Naive thymus-derived CD4-positive, alpha-beta T cell (primary cell): ENCODE measurements around the gene KCNIP4. TPM values are rescaled to one million over a fixed set of nuclear protein-coding genes. Genes with fewer than 3 reads are reported as not detected.

ENCODE experiments used
- ATAC-seq: fragments of 150-1000 bp; cut with Tn5 transposase; 2 replicates; pipeline ENCODE4 v1.10.0; 2021; ENCODE audit warnings: mild to moderate bottlenecking, moderate library complexity
- CTCF ChIA-PET: fragments of 350-600 bp; sonication (Branson Sonifier 250); formaldehyde crosslinking; loops from one replicate; lab custom pipeline; 2021; ENCODE audit warnings: antibody characterized with exemption; lab: Charles Lee
- POLR2A ChIA-PET: fragments of 350-600 bp; sonication (Branson Sonifier 250); formaldehyde crosslinking; loops from one replicate; lab custom pipeline; 2021; ENCODE audit warnings: antibody characterized with exemption, inconsistent platforms; lab: Charles Lee
- DNase-seq, 9 donors: peaks; one replicate each; pipeline versions ENCODE4 v3.0.0 to v3.0.0-alpha.2; 2020 to 2022; ENCODE audit warnings: mixed read lengths in 1 of 9
- H3K27ac ChIP-seq: one replicate; pipeline ENCODE4 v1.7.0; 2013; ENCODE audit warnings: mild to moderate bottlenecking, low read depth, low read length, moderate library complexity
- H3K27me3 ChIP-seq, 2 donors: one replicate each; pipeline ENCODE4 v1.7.0; 2013; ENCODE audit warnings: low read length in 2 of 2, mild to moderate bottlenecking in 2 of 2, moderate library complexity in 2 of 2; ENCODE audit not compliant: control insufficient read depth in 2 of 2, insufficient read depth in 2 of 2
- H3K36me3 ChIP-seq, 3 experiments: 1 replicate in 2 of 3; 2 replicates in 1 of 3; pipeline ENCODE4 v1.7.0; 2013; ENCODE audit warnings: low read length in 3 of 3, mild to moderate bottlenecking in 3 of 3, moderate library complexity in 1 of 3; ENCODE audit not compliant: insufficient read depth in 3 of 3, control insufficient read depth in 2 of 3
- H3K4me1 ChIP-seq, 2 donors: one replicate each; pipeline ENCODE4 v1.7.0; 2013; ENCODE audit warnings: low read length in 2 of 2, mild to moderate bottlenecking in 2 of 2, moderate library complexity in 1 of 2; ENCODE audit not compliant: control insufficient read depth in 2 of 2, insufficient read depth in 2 of 2
- H3K4me3 ChIP-seq: 2 replicates; pipeline ENCODE4 v1.7.0; 2013; ENCODE audit warnings: mild to moderate bottlenecking, low read length
- H3K9me3 ChIP-seq, 3 experiments: 1 replicate in 2 of 3; 2 replicates in 1 of 3; pipeline ENCODE4 v1.7.0; 2013; ENCODE audit warnings: low read length in 3 of 3; ENCODE audit not compliant: control insufficient read depth in 2 of 3
- H3K27ac Mint-ChIP-seq, 9 donors: one replicate each; pipeline ENCODE4 v1.8.0; 2020 to 2022; ENCODE audit warnings: mixed read lengths in 9 of 9, mild to moderate bottlenecking in 8 of 9, moderate library complexity in 5 of 9, inconsistent platforms in 2 of 9
- H3K27me3 Mint-ChIP-seq, 5 donors: one replicate each; pipeline ENCODE4 v1.8.0; 2021 to 2022; ENCODE audit warnings: mixed read lengths in 5 of 5, mild to moderate bottlenecking in 1 of 5
- H3K36me3 Mint-ChIP-seq, 5 donors: one replicate each; pipeline ENCODE4 v1.8.0; 2020 to 2022; ENCODE audit warnings: mixed read lengths in 5 of 5, mild to moderate bottlenecking in 3 of 5, inconsistent platforms in 1 of 5
- H3K4me1 Mint-ChIP-seq, 7 donors: one replicate each; pipeline ENCODE4 v1.8.0; 2020 to 2022; ENCODE audit warnings: mixed read lengths in 7 of 7, mild to moderate bottlenecking in 3 of 7, inconsistent platforms in 1 of 7
- H3K4me3 Mint-ChIP-seq, 10 donors: one replicate each; pipeline ENCODE4 v1.8.0; 2020 to 2022; ENCODE audit warnings: mild to moderate bottlenecking in 10 of 10, mixed read lengths in 10 of 10, moderate library complexity in 6 of 10, inconsistent platforms in 2 of 10
- H3K9me3 Mint-ChIP-seq, 11 donors: one replicate each; pipeline ENCODE4 v1.8.0; 2020 to 2022; ENCODE audit warnings: mixed read lengths in 11 of 11, mild to moderate bottlenecking in 4 of 11, inconsistent platforms in 1 of 11, moderate library complexity in 1 of 11
- intact Hi-C, 2 donors: fragments of 100-400 bp; cut with micrococcal nuclease; formaldehyde crosslinking; loops; one replicate each; pipeline ENCODE4 v1.15.1; 2023
- polyA plus RNA-seq, 2 donors: library from polyadenylated mRNA; unstranded; fragments of 300-500 nt; fragmentation: Illumina TruSeq; gene quantifications; one replicate each; pipeline ENCODE4 v1.2.3, GENCODE V29; 2021
- total RNA-seq, 6 experiments: library from RNA in 5 of 6; stranded (reverse) in 5 of 6; gene quantifications; 1 replicate in 5 of 6; 2 replicates in 1 of 6; pipeline ENCODE4 v1.2.3 and lab custom pipeline; 2021 to 2026

The KCNIP4 gene
- total and polyA plus RNA-seq, 7 experiments from 2014 or later: 0.29 TPM; not detected in 6

DNA sequence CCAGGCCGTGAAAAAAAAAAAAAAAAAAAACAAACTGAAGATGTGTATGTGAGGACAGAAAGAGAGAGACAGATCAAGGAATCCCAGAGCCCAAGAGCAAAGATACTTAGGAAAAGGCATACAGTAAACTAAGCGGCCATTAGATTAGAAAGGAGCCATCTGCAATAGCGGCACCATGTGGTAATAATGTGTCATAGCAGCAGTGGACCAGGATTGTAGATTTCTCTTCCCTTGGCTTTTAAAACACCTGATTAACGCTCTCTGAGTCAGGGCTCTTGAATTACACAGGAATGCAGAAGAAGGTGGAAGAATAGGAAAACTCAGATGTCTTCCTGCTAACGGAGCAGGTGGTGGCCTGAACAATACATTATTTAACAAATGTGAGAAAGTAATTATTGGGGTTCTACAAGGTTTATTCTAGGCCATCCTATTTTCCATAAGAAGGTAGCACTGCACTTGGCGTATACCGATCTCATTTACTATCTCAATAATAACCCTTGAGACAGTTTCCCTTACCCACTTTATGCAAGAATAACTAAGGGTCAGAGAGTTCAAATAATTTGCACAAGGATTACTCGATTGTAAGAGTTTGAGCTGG lies 182.7 kb downstream of the KCNIP4 start:
- H3K27ac ChIP-seq: no peak overlapping the region
- H3K27me3 ChIP-seq: no peaks in the 10 kb centered on the region
- H3K36me3 ChIP-seq: no peaks in the 10 kb centered on the region
- ATAC-seq (peak; percentile 59), DNase-seq (peak in 2 of 9 donors; percentile 11 to 12)
- no peaks in the 10 kb centered on the region for H3K36me3 Mint-ChIP-seq
- CTCF ChIA-PET: no interaction called here
- H3K27ac Mint-ChIP-seq: peak overlapping the region in 1 of 9 donors; percentile 68
- H3K9me3 ChIP-seq: no peaks in the 10 kb centered on the region
- H3K4me3 ChIP-seq: no peak overlapping the region
- H3K4me1 ChIP-seq: no peaks in the 10 kb centered on the region
- peaks cover 0 to 3% (median 0%) of the 10 kb centered on the region in 7 donors for H3K4me1 Mint-ChIP-seq
- H3K4me3 Mint-ChIP-seq: no peak overlapping the region
- intact Hi-C loops: loop anchor here (2.0 to 10.0 kb wide), 3 partner anchors 1061 to 1347 kb away; partner anchors contain the start of gene PACRGL (in 1 of the 2)
- H3K27me3 Mint-ChIP-seq: peaks cover 0 to 17% (median 7%) of the 10 kb centered on the region in 5 donors
- H3K9me3 Mint-ChIP-seq: peaks cover 0 to 1% (median 0%) of the 10 kb centered on the region in 11 donors
- POLR2A ChIA-PET: no interaction called here

DNA sequence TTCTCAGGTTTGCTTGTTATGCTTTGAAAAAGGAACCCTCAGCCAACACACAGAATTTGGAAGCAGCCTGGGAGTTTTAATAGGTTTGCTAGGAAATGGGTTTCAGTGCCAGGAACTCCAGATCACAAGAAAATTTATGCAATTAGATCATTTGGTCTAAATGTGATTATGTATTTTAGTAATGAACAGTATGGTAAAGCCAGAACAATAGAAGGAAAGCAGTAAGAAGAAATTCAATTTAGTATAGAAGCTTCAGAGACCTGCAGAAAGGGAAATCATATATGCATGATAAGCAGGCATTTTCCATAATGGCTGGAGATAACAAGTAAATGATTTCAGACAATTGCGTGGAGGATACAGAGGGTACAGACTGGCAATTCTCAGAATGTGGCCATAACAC lies 184.7 kb downstream of the KCNIP4 start:
- DNase-seq: no peak
- no peak overlapping the region for H3K27ac Mint-ChIP-seq
- Histone ChIP-seq H3K4me3 (no peak overlapping the region), H3K9me3 (no peaks in the 10 kb centered on the region), H3K27ac (no peak overlapping the region), H3K4me1 (no peaks in the 10 kb centered on the region), H3K36me3 (no peaks in the 10 kb centered on the region), H3K27me3 (no peaks in the 10 kb centered on the region)
- no peak for ATAC-seq
- peaks cover 0 to 17% (median 7%) of the 10 kb centered on the region in 5 donors for H3K27me3 Mint-ChIP-seq
- POLR2A ChIA-PET: no interaction called here
- no peaks in the 10 kb centered on the region for H3K36me3 Mint-ChIP-seq
- CTCF ChIA-PET: no interaction called here
- intact Hi-C loops: loop anchor here (10.0 kb wide), 2 partner anchors 1059 to 1079 kb away; partner anchors contain the start of gene PACRGL (in 1 of the 2)
- no peaks in the 10 kb centered on the region for H3K9me3 Mint-ChIP-seq
- no peaks in the 10 kb centered on the region for H3K4me1 Mint-ChIP-seq
- no peak overlapping the region for H3K4me3 Mint-ChIP-seq

DNA sequence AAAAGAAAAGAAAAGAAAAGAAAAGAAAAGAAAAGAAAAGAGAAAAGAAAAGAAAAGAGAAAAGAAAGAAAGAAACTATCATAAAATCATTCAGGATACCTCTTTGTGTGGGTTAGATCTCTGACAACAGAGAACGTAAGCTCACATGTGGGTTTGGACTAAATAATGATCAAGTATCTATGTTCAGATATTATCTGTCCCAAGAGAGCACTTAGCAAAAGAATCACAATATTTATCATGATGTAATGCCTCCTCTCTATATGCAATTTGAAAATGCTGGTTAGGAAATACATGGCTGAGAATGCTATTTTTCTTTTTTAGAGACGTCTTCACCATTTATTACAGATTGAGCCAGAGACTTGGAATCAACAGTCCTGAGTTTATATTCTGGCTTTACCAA lies 191.3 kb downstream of the KCNIP4 start:
- Mint-ChIP-seq H3K4me3 (no peak overlapping the region), H3K27ac (no peak overlapping the region), H3K36me3 (no peaks in the 10 kb centered on the region), H3K9me3 (no peaks in the 10 kb centered on the region), H3K27me3 (peaks cover 0 to 11% (median 0%) of the 10 kb centered on the region in 5 donors), H3K4me1 (no peaks in the 10 kb centered on the region)
- CTCF ChIA-PET: interaction anchor here (0.7 kb wide), 1 partner anchor 490 kb away, joined by 3 read pairs; no protein-coding TSS in a partner anchor
- POLR2A ChIA-PET: no interaction called here
- no peak for DNase-seq
- no peak overlapping the region for H3K27ac ChIP-seq
- H3K36me3 ChIP-seq: no peaks in the 10 kb centered on the region
- H3K9me3 ChIP-seq: no peaks in the 10 kb centered on the region
- H3K27me3 ChIP-seq: no peaks in the 10 kb centered on the region
- no peak for ATAC-seq
- intact Hi-C loops: no loop called here
- no peaks in the 10 kb centered on the region for H3K4me1 ChIP-seq
- no peak overlapping the region for H3K4me3 ChIP-seq

DNA sequence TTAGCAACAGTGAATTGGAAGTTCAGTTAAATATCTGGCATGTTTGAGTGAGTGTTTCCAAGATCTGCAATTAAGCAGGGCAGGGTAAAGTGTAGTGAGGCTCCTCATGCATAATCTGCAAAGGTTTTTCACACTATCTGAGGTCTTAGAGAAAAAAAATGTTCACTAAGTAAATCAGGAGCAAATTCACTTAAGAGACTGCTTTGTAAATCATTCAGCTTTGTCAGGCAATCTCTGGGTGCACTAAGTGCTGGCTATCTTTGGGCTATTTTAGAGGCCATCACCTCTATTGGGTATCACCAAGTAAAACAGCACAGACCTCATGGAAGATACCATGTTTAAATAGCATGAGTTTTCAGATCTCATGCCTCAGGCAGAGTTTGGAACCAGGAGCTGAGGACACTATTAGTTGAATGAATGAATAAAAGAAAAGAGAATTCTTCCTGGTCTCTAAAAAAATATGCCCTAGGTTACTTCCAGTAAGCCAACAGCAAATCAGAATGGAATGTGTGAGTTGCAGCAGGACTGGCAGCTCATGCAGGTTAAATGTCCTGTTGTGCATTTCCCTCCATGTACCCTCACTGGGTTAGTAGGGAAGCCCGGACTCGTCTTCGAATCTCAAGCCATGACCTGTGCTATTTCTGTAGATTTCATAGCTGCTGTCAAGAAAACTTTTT lies 195.3 kb downstream of the KCNIP4 start:
- Mint-ChIP-seq H3K4me3 (no peak overlapping the region), H3K27ac (no peak overlapping the region), H3K36me3 (no peaks in the 10 kb centered on the region), H3K9me3 (no peaks in the 10 kb centered on the region), H3K4me1 (no peaks in the 10 kb centered on the region), H3K27me3 (peaks cover 0 to 23% (median 3%) of the 10 kb centered on the region in 5 donors)
- no peak for ATAC-seq
- H3K4me1 ChIP-seq: no peaks in the 10 kb centered on the region
- POLR2A ChIA-PET: no interaction called here
- no peak overlapping the region for H3K27ac ChIP-seq
- no peak for DNase-seq
- no peak overlapping the region for H3K4me3 ChIP-seq
- intact Hi-C loops: no loop called here
- CTCF ChIA-PET: no interaction called here
- no peaks in the 10 kb centered on the region for H3K9me3 ChIP-seq
- no peaks in the 10 kb centered on the region for H3K36me3 ChIP-seq
- no peaks in the 10 kb centered on the region for H3K27me3 ChIP-seq

DNA sequence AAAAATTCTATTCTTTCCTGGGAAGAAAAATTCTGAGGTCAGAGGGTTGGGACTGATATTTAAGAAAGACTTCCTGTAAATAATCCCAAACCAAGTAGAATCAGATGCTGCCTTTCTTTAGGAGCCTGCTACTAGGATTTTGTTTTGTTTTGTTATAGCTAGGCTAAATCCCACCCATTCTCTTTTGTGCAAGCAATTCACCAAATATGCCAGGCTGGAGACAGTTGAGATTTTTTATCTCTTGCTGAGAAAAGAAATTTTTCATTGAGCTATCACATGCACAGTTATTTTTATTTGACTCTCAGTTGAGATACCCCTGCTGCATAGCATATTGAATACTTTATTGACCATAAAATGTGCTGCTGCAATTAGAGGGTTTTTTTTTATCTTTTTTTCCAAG lies 196.0 kb downstream of the KCNIP4 start:
- no peaks in the 10 kb centered on the region for H3K36me3 ChIP-seq
- H3K27me3 Mint-ChIP-seq: peaks cover 0 to 23% (median 3%) of the 10 kb centered on the region in 5 donors
- no peak overlapping the region for H3K27ac ChIP-seq
- H3K27ac Mint-ChIP-seq: no peak overlapping the region
- no peaks in the 10 kb centered on the region for H3K27me3 ChIP-seq
- peaks cover 0 to 2% (median 0%) of the 10 kb centered on the region in 11 donors for H3K9me3 Mint-ChIP-seq
- no peaks in the 10 kb centered on the region for H3K4me1 Mint-ChIP-seq
- no peaks in the 10 kb centered on the region for H3K9me3 ChIP-seq
- H3K36me3 Mint-ChIP-seq: no peaks in the 10 kb centered on the region
- H3K4me1 ChIP-seq: no peaks in the 10 kb centered on the region
- no peak for DNase-seq
- ChIA-PET CTCF (no interaction called here), POLR2A (no interaction called here)
- no peak overlapping the region for H3K4me3 ChIP-seq
- intact Hi-C loops: no loop called here
- ATAC-seq: no peak
- no peak overlapping the region for H3K4me3 Mint-ChIP-seq

DNA sequence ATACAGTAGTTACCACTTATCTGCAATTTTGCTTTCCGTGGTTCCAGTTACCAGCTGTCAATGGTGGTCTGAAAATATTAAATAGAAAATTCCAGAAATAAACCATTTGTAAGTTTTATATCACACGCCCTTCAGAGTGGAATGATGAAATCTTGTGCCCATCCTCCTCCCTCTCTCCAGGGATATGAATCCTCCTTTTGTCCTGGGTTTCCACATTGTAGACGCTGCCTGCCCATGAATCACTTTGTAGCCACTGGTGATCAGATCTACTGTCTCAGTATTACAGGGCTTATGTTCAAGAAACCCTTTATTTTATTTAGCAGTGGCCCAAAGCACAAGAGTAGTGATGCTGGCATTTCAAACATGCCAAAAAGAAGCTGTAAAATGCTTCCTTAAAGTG lies 198.6 kb downstream of the KCNIP4 start:
- Histone ChIP-seq H3K36me3 (no peaks in the 10 kb centered on the region), H3K4me1 (no peaks in the 10 kb centered on the region), H3K4me3 (no peak overlapping the region), H3K9me3 (no peaks in the 10 kb centered on the region), H3K27me3 (no peaks in the 10 kb centered on the region), H3K27ac (no peak overlapping the region)
- POLR2A ChIA-PET: no interaction called here
- Mint-ChIP-seq H3K27ac (no peak overlapping the region), H3K36me3 (no peaks in the 10 kb centered on the region), H3K4me1 (no peaks in the 10 kb centered on the region), H3K27me3 (peaks cover 0 to 17% (median 3%) of the 10 kb centered on the region in 5 donors), H3K9me3 (peaks cover 0 to 3% (median 0%) of the 10 kb centered on the region in 11 donors), H3K4me3 (no peak overlapping the region)
- ATAC-seq (no peak), DNase-seq (no peak)
- intact Hi-C loops: no loop called here
- CTCF ChIA-PET: no interaction called here
